NCI-H226 (cell line): Measurements from ENCODE around the gene IDUA.
"Not testable (repeated sequence)": the region's sequence is repeated elsewhere in the genome, so short reads cannot be mapped to it uniquely, and the experiment has no call there.

Experiments
- DNase-seq: peaks from one replicate; pipeline ENCODE4 v3.0.0-alpha.2; 2015

IDUA gene

DNA sequence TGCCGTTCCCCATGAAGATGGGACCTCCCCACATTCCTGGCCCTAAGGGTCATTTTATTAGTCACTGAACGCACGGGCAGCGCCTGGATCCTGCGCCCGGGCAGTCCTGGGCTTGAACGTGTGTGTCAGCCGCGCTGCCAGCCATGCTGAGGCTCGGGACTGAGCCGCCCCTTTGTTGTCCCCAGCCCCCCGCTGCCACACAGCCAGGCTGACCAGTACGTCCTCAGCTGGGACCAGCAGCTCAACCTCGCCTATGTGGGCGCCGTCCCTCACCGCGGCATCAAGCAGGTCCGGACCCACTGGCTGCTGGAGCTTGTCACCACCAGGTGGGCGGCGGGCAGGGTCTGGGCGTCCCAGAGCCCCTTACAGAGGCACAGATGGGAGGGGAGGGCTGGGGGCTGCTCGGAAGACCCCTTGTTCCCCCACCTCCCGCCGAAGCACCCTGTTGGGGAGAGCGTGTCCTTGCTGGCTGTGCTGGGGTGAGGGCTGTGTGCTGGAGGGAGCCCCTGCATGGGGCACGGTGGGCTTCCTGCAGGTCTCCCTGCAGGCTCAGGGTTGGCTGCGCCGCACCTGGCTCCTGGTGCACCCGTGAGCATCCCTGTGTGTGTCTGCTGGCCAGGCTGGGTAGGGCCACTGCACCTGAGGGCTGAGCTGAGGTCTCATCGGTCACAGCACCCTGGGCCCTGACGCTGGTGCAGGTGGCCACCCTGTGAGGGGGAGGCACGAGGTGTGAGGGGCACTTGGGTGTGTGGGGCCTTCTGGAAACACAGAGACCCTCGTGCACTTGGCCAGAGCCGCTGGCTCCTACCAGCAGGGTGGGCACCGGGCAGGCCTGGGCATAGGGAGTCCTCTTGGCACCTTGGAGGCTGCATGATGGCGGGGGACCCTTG lies 1.0 kb downstream of the IDUA start:
- DNase-seq, result peak; percentile 68

DNA sequence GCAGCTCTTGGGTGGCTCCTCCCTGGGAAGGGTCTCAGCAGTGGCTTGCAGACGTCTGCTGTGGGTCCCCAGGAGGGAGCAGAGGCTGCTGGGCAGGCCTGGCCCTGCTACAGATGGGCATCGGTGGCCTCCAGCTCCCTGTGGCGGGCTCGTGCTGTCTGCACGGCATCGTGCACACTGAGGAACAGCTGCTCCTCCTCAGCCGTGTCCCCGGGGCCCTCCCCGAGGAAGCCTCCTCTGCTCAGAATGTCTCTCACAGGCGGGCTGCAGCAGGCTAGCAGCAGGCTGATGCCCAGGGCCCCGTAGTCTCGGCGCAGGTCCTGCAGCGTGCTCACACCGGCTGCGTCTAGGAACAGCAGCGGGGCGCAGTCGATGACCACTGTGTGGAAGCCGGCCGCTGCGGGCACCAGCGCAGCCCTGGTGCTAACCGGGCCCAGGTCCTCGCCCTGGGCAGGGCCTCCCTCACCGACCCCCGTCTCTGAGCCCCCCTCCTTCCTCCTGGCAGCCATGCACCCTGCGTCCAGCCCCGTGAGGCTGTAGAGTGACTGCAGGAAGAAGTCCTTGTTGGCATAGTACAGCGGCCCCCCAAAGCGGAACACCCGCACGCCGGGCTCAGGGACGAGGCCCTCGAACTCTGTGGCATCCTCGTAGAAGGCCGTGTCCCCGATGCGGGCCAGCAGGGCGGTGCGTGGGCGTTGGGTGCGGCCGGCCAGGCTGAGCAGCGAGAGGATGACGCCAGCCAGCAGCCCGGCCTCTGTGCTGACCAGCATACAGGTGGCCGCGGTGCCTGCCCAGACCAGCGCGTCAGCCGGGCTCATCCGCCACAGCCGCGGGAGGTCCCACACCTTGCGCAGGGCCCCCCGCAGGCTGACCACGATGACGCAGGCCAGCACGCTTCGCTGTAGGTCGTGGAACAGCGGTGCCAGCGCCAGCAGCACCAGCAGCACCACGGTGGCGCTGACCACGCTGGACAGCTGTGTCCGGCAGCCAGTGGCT lies 2.2 kb downstream of the IDUA start:
- DNase-seq, result no peak

DNA sequence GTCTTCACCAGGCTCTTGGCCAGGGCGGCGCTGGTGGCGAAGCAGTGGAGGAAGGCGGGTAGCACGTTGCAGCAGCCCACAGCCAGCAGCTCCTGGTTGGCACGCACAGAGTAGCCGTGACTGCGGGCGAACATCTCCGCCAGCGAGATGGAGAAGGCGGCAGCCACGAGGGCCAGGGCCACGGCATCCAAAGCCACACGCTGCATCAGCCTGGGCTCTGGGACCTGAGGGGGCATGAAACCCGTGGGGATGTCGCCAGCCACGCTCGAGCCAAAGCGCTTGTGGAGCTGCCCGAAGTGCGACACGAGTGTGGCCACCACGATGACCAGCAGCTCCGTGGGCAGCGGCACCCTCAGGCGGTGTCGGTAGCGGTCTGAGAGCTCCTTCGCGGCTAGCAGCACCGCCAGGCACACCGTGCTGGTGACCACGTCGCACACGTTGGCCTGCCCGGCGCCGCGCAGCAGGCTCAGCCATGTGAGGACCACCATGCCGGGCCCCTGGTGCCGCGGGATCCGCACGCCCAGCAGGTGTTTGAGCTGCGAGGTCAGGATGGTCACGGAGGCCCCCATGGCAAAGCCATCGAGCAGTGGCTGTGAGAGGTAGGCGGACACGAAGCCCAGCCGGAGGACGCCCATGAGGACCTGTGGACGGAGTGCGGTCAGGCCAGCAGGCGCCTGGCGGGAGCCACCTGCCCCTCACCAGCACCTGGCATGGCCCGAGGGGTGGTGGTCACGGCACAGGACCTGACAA lies 3.1 kb downstream of the IDUA start:
- DNase-seq, result no peak

DNA sequence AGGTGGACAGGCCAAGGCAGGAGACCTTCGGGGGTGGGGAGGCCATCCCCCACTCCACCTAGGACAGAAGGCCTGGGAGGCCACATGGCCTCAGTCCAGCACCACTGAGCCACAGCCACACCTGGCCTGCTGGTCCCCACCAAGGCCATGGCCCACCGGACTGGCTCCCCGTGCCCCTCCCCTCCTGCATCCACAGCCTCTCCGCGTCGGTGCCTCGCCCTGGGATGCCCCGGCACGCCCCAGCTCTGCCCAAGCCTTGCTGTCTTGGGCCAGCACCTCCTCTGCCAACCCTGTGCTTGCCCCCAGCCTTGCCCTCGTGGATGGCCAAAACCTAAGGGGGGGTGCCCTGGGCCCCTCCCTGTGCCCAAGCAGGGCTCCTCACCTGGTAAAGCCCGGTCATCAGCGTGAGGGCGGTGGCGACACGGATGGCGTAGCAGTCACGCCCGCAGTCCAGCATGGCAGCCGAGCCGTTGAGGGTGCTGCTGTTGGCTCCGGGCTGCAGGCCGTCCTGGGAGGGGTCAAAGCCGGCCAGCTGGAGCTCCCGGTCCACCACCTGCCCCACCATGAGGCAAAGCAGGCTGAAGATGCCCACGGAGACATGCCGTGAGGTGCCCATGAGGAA lies 4.0 kb downstream of the IDUA start:
- DNase-seq, result no peak

DNA sequence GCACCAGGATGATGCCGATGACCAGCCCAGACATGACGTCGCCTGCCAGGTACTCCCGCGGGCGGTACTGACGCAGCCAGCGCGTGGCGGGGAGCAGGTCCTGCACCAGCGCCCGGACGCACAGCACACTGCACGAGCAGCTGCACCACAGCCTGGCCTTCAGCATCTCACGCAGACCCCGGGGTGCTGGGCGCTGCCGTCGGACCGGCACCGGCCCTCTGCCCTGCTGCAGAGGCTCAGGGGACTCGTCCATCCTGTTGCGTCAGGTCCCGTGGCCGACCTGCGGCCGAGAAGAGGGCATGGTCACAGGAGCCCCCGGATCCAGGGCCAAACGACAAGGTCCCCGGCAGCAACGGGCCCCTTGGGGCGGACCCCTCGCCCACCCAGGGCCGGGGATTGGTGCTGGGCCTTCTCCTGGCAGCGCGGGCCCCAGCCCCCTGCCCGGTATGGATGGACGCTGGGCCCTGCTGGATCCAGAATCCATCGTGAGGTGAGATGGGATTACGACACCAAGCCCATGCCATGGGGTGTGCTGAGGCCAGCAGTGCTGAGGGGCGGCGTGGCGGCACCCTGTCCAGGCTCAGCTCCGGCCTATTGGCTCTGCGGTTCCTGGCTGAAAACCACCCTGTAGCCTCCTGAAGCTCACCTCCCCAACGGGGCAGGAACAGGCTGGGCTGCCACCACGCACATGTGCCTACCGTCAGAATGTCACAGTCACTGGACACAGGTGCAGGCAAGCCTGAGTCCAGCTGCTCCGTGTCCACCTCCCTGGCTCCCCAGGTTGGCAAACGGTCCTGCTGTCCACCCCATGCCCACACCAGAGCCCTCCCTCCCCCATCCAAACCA lies 4.8 kb downstream of the IDUA start:
- no peak for DNase-seq

DNA sequence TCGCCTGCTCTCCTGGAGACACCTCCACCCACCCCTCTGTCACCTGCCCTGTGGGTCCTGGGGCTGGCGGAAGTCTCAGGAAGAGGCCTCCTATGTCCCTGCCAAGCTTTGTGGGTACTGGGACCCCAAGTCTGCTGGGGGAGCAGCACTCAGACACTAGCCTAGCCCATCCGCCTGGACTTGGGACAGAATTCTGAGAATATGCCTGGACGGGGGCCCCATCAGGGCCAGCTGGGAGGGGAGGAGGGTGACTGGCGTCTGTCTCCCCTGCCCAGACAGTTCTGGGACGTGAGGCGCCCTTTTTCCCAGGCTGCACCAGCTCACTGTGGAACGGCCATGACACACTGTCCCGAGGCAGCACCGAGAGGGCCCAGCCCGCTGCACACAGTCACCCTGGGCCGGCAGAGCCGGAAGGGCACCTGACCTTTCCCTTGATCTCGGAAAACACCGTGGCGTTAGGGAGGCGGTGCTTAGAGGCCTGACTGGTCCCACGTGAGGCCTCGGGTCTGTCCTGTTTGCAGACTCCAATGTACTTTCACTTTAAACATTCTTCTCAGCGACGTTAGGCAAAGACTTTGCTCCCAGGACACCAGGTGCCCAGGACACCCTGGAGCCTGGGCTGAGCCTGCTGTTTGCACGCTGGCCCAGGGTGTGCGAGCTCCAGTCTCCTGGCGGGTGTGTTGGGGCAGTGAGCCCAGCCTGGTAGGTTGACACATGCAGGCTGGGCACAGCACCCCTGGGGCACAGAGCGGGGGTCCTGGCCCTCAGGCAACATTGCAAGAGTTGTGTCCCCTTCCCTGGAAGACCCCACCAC lies 5.7 kb downstream of the IDUA start:
- no peak for DNase-seq

DNA sequence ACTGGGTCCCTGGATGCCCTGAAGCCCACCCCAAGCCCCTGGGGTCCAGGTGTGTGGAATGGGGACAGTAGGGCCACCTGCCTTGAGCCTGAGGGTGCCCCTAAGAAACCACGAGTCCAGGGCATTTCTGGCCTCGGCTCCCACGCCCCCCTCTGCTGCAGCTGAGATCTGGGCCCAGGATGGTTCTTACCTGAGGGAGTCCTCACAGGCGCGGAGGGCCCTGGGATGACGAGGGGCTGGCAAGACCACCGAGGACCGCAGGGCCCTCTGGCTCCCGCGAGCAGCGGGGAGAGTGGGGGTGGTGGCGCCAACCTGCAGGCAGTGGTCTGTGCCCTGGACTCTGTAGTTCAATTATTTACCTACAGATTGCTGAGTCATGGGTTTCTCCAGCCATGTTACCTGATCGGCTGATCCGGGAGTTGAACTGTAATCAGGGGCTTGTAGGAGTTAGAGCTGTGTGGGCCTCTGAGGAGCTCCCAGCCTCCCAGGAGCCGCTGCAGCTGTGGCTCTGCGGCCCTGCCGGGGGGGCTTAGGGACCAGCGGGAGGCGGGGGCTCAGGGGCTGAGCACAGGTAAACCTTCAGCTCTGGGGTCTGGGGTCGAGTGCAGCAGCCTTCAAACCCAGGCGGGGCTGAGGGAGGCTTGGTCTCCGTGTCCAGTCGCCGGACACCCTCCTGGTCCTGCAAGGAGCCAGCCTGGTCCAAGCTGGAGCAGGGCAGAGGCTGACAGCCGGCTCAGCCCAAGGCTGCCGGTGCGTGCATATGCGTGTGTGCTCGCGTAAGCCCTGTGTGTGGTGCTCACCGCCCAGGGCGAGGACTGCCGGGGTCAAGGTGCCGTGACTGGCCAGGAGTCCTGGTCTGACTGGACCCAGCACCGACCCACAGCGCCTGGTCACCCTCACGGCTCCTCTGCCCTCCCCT lies 6.5 kb downstream of the IDUA start, which contains the start of gene SLC26A1:
Gene SLC26A1, minus strand, starts transcription at position 294 of the 919 bp plus-strand sequence. CDS start 1,701 bp downstream, outside the sequence.
- DNase-seq, result no peak

DNA sequence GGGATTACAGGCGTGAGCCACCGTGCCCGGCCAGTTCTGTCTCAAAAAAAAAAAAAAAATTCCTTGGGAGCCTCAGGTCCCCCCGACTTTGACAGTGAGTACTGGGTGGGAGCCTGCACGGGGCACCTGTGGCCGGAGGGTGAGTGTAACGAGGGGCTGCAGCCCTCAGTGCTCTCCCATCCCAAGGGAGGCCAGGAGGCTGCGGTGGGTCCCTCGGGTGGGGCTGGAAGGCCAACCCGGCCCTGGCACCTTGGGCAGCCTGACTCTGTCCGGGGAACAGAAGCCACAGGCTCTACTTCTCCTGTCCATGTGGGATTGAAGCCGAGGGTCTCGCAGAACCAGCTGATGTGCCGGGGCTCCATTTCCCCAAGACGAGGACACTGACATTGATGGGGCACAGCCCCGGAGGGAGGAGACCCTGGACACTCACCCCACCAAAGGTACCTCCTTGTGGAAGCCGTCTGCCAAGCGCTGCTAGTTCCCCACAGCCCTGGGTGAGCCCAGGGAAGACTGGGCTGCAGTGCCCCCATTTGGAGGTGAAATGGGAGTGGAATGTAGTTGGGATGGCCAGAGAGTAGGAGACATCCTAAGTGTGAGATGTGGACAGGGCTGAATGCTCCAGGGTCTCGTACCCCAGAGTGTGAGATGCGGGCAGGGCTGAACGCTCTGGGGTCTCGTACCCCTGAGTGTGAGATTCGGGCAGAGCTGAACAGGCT lies 8.6 kb downstream of the IDUA start:
- no peak for DNase-seq

DNA sequence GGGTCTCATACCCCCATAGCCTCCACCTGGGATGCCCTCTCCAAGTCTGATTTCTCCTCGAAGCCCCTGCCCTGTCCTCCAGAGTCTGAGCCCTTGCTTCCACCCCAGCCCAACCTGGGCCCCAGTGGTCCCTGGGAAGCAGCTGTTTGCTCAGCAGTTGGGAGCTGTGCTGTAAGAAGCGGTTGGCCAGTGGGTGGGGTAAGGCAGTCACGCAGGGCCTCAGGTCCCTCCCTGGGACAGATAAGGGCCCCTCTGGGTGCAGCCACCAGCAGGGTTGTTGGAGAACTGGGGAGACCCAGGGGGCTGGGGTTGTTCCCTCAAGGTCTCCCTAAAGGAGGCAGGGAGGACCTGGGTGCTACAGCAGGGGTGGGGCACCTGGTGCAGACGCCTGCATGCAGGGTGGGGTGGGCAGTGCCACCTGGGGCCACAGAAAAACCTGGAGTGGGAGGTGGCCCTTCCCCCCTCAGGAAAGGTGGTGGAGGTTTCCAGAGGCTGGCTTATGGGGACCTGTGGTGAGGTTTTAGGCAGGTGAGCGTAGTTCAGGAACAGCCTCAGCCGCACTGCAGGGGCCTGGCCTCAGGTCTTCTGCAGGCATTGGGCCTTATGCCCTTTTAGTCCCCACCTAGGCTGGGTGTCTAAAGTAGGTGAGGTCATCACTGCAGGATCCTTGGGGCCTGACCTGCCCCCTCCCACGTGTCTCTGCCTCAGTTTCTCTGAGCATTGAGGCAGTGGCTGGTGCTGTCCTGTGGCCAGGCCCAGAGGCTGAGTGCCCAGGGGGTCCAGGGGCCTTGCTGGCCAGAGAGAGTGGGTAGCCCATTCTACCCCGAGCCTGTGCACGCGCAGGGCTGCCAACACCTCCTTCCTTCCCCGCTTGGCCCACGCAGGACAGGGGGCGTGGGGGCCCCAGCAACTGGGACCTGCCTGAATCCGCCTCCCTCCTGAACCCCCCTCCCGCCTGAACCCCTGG lies 9.5 kb downstream of the IDUA start:
- no peak for DNase-seq

DNA sequence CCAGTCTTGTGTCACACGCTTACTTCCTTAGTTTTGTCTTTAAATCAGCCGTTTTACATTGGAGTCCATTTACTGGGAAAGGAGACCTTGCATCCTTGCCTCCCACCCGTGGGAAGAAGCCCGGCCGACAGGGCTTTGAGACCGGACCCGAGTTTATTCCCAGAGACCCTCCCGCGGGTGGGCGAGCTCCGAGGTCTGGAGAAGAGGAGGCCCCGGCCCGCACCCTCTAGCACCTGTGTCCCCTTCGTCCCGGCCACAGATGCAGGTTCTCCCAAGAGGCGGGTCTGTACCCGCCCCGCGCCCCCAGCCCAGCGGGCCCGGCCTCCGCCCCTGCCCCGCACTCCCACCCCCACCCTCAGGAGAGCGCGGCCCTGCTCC lies 10.1 kb downstream of the IDUA start:
- no peak for DNase-seq

DNA sequence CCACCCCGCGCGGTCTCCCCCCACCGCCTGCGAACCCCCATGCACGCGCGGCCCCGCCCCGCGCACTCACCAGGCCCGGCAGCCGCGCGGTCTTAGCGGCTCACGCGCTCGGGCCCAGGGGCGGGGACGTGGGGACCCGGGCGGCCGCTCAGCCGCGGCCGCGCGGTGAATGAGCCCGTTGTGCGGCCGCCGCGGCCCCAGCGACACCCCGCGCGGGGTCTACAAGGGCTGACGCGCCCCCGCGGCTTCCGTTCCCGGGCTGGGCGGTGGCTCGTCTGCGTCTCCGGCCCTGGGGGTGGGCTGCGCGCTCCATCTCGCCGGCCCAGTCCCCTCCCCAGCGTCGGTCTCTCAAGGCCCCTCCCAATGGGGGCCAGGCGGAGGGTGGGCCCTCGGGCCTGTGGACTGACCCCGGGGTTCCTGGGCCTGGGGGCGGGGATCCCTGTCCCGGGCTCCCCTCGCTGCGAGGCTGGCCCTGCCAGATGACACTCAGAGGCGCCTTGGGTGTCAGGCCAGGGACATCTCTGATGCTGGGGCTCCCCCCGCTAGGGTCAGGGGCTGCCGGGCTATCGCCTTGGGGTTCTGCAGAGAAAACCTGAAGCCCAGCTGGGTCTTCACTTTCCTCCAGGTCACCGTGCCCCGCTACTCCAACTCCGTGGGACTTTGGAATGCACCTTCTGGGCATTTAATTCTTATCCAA lies 10.7 kb downstream of the IDUA start:
- DNase-seq, result no peak

DNA sequence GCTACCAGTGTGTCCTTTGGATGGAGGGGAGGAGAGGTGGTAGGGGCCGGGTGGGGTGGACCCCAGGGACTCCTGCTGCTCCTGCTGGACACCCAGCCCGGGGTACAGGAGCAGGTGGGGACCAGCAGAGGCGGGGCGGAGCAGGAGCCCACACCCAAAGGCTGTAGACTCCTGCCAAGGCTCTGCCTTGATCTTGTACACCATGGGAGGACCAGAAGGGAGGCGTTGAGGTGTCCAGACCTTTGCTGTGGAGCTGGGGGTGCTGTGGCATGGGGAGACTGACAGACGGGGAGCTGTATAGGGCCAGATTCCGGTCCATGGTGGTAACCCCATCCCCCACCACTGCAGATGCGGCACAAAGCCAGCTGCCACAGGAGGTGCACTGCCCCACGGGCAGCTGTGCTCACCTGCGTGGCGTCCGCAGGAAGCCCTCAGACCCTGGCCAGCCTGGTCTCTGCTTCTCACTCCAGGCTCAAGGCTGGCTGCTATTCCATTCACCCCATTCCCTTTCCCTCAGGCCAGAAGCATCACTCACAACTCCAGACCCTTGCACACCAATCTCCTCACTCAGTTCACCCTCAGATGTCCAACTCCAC lies 11.3 kb downstream of the IDUA start:
- no peak for DNase-seq

DNA sequence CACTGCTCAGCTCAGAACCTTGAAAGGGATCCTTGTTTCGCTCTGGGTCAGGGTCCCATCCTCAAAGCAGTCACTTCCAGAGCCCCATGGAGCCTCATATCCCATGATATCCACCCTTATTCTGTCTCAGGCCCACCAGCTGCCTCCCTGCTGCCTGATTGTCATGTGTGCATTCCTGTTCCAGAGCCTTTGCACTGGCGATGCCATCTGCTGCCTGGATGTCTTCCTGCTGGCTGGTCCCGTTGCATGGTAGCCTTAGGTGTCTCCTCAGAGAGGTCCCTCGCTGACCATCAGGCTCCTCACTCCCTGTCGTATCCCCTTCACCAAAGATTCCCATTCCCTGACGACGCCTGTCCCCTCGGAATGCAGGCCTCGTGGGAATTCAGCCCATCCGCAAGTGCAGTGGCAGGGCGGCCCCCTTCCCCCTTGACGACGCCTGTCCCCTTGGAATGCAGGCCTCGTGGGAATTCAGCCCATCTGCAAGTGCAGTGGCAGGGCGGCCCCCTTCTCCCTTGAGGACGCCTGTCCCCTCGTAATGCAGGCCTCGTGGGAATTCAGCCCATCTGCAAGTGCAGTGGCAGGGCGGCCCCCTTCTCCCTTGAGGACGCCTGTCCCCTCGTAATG lies 12.5 kb downstream of the IDUA start:
- DNase-seq, result not testable (repeated sequence)

DNA sequence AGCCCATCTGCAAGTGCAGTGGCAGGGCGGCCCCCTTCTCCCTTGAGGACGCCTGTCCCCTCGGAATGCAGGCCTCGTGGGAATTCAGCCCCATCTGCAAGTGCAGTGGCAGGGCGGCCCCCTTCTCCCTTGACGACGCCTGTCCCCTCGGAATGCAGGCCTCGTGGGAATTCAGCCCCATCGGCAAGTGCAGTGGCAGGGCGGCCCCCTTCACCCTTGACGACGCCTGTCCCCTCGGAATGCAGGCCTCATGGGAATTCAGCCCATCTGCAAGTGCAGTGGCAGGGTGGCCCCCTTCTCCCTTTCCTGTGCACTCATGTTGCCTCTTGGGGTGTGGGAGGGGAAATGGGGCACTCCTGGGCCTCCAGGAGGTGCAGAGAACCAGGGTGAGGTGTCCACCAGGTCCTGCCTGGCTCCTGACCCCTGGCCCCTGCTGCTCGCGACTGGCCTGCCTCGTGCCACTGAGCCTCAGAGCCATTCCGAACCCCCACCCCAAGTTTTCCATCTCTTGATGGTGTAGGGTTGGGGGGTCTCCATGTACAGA lies 13.1 kb downstream of the IDUA start:
- no peak for DNase-seq

DNA sequence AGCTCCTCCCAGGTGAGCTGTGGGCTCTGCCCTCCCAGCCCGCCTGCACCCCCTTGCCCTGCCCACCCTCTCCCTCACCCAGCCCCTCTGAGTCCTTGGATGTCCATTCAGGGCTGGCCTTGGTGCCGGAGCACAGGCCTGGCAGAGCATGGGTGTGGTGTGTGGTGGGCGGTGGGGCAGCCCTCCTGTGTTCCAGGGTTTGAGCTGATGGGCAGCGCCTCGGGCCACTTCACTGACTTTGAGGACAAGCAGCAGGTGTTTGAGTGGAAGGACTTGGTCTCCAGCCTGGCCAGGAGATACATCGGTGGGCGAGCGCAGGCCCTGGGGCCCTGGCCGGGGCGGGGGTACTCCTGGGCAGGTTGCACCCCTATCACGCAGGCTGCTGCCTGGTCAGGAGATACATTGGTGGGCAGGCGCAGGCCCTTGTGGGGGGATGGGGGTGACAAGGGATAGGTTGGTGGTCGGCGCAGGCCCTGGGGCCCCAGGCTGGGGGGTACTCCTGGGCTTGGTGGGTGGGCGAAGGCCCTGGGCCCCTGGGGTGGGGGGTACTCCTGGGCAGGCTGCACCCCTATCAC lies 13.9 kb downstream of the IDUA start:
- no peak for DNase-seq
